ENCODE data around the gene NAV2.

Gene NAV2

DNA sequence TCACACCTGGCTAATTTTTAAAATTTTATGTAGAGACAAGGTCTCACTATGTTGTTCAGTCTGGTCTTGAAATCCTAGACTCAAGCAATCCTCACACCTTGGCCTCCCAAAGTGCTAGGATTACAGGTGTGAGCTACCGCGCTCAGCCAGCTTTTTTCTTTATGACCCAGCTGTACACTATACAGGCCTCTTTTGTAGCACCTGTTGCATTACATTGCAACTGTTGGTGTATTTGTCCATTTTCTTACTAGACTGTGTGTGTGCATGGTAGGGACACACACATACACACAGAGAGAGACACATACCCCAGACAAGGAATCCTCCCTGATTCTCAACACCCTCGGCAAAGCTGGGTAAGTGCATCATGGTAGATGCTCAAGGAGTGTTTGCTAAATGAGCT lies 61.7 kb downstream of the NAV2 start:
- in situ Hi-C loops (cut with MboI; ENCODE audit: low sequenced_read_pairs): no loop called here

DNA sequence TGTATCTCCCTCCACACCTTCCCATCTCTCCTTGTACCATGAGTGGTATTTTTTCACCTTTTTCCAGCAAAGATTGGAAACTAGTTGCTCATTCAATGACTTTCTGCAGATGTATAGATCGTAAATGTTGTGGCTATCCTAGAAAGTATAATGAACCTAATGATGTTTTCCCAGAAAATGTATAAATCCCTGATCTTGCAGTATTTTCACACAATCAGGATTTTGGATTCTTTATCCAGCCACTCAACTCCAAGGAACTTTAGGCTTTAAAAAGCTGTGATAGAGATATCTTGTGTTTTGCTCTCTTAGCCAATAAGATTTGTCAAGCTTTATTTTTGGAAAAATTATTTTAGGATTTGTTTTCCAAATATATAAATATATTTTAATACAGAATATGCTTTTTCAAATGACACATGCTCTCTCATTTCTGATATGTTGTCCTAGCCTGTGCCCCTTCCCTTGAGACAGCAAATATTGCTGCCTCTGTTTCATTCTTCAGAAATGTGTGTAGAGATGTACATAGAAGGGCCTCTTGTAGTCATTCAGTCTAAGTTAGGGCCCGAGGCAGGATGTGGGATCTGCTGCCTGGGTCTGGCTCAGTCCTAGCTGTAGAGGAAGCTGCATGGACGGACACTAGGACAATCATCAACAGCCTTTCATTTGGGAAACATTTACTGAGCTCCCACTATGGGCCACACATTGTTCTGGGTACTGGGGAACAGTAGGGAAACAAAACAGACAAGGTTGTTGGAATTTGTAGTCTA lies 62.4 kb downstream of the NAV2 start:
- in situ Hi-C loops (cut with MboI; ENCODE audit: low sequenced_read_pairs): no loop called here

DNA sequence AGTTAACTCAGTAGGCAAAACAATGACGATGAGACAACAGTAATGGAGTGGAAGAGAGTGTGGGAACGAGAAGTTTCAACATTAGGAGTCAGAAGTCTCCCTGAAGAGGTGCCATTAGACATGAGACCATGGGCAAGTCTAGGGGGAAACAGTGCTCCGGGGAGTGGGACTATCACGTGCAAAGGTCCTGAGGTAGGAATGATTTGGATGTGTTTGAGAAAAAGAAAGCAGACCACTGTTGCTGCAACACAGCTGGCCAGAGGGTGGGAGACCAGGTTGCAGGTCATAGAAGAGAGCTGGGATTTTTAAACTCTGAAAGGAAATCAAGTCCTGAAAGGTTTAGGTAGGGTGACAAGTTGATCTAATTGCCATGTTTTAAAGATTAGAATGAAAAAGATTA lies 63.0 kb downstream of the NAV2 start:
- in situ Hi-C loops (cut with MboI; ENCODE audit: low sequenced_read_pairs): no loop called here

DNA sequence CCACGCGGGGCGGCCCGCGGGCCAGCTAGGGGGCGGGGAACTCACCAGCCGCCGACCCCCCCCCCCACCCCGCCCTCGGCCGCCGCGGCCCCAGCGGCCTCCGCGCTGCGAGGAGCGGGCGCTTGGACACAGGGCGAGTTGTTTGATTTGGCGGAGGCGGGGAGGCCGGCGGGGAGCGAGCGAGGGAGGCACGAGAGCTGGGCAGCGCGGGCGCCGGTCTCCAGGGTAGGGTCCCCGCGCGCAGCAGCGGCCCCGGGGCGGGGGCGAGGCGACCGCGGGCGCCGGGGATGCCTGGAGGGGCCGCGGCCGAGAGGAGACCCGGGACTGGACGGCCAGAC lies 64.4 kb downstream of the NAV2 start:
- in situ Hi-C loops (cut with MboI; ENCODE audit: low sequenced_read_pairs): no loop called here

DNA sequence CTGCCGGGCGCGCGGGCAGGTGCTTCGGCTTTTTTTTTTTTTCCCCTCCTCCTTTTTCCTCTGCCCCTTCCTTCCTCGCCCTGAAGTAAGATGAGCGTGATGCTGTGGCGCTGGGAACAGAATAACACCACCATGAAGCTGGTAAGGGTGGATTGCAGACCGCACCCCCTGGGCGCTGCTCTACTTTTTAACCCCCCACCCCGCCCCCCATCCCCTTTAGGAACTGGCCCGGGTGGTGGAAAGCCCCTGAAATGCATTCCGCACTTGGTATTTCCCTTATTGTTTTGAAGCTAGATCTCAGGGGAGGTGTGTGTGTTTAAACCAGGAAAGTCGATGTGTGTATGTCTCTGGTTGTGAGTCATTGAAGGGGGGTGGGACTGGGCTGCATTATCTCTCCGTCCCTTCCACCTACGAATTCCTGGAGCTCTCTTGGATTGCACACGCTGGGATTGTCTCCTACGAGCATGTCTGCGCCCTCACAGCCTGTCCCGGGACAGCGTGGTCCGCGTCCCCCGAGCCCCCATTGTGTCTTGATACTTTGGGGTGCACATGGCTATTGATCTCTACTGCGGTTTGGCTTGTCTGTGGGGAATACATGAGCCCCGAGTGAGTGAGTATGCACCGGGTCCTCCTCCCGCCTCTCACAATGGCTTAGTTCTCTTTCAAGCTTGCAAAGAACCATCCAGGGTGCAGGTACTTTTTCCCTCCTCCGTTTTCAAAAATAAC lies 64.9 kb downstream of the NAV2 start:
- in situ Hi-C loops (cut with MboI; ENCODE audit: low sequenced_read_pairs): no loop called here

DNA sequence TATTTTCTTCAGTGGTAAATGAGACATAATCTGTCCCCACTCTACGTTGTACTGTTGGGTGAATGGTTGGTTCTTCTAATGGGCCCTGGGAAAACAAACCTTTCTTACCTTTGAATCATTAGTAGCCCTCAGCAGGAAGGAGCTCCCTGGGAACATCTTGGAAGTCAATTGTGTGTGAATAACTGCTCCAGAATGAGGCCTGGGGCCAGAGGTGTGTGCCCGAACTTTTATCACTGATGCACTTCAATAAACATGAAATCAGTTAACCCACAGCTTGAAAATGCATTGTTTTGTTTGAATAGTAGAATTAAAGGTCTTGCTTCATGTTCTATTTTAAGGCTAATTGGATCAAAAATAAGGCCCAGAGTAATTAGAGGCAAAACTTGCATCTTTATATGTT lies 67.1 kb downstream of the NAV2 start:
- in situ Hi-C loops (cut with MboI; ENCODE audit: low sequenced_read_pairs): no loop called here

DNA sequence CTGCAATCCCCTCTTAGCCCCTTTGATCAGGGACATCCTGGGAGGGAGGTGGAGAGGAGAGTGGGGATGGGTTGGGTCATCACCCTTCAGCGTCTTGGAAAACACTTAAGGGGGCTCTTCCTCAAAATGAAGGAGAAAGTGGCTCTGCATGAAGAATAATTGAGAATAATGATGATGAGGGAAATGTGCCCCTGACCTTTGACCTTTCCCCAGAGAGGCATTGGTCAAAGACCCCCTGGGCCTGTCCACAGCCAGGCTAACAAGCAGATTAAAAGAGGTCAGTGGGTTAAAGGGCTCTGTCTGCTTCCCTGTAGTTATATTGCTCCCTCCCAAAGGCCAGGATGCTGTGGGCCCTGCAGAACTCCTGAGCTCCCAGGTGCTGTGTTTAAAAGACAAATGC lies 68.7 kb downstream of the NAV2 start:
- in situ Hi-C loops (cut with MboI; ENCODE audit: low sequenced_read_pairs): no loop called here

DNA sequence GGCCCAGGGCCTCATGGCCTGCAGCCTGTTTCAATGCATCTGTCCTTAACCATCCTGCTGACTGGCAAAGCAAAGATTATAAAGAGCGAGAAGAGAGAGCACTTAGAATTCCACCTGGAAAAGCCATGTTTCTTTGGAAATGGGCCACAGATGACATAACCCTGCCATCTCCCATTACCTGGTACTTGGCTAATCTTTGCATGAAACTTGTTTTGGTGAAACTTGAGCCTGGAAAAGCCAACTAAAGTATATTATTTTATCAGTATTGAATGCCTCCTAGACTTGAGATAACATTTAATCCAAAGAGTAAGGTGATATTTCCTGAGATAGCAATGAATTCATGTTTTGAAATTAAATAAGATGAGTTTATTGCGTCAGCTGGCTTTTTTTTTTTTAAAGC lies 72.6 kb downstream of the NAV2 start:
- in situ Hi-C loops (cut with MboI; ENCODE audit: low sequenced_read_pairs): no loop called here

DNA sequence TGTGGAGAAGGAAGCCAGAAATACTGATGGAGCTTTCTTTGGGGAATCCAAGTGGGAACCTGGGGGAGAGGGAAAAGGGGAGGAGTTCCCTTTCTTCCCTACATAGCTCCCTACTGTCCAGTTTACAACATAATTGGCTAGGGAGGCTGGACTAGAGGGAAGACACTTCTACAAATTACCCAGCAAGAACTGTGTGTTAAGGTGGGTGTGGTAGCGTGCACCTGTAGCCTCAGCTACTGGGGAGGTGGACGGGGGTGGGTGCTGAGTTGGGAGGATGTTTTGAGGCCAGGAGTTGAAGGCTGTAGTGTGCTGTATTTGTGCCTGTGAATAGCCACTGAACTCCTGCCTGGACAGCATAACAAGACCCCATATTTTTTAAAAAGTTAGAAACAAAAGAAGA lies 74.0 kb downstream of the NAV2 start:
- in situ Hi-C loops (cut with MboI; ENCODE audit: low sequenced_read_pairs): no loop called here

DNA sequence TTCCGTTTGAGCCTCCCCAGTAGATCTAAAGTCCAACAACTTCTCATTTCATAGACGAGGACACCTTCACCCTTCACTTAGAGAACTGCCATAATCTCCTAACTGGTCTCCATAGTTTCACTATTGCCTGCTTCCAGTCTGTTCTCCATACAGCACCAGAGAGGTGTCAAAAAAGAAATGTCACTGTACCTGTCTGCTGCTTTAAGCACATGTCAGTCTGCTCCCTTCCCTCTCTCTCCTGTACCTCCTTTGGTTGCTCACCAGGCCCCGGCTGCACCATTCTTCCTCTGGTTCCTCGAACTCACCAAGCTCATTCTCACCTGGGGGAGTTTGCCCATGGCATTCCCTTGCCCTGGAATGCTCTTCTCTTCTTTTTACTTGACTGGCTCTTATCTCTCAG lies 75.8 kb downstream of the NAV2 start:
- in situ Hi-C loops (cut with MboI; ENCODE audit: low sequenced_read_pairs): no loop called here

DNA sequence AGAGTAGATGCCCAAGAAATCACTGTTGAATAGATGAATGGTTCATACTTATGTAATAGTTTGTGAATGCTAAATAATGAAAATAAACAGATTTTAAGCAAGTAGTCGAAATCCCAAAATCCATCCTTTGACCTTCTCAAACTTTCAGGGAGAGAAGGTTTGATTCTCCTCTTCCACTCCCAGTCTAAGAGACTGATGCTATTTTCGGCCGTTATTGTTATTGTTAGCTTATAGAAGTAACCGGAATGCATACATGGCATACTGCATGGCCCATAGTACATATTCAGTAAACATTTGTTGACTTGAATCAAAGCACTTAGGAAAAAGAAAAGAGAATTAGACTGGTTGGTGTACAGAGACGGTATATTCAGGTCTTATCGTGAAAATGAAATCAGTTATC lies 76.6 kb downstream of the NAV2 start:
- in situ Hi-C loops (cut with MboI; ENCODE audit: low sequenced_read_pairs): no loop called here

DNA sequence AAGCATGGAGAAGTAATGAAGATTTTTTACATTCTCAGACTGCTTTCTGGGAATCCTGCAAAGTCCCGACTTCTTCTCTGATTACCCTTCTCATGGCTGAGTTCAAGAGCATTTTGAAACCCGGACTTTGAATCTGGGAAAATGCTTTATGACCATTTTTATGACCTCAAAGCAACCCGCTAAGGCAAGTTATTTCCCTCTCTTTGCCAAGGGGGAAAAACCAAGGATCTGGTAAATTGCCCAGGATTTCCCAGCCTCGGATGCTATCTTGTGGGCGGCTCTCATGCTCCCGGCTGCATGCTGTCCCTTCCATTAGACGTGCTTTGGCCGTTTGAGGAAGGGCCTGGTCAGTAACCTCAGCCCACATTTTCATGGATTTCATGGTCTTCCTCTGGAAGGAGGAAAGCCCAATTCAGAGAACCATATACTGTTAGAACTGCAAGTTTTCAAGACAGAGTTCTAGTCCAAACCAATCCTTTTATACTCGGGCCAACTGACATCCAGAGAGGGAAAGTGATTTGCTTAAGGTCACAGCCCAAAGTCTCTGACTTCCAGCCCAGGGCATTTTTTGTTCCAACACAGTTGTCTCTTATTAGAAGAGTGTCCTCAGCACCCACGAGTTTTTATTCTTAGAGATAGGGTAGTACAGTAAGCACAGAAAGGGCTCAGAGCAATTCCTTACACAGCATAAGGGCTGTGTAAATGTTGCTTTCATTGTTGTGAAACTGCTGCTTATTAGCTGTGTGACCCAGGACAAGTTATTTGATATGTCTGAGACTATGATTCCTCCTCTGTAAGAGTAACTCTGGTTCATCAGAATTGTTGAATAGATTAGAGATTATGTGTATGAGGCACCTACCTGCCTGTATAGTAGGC lies 77.4 kb downstream of the NAV2 start:
- in situ Hi-C loops (cut with MboI; ENCODE audit: low sequenced_read_pairs): no loop called here

DNA sequence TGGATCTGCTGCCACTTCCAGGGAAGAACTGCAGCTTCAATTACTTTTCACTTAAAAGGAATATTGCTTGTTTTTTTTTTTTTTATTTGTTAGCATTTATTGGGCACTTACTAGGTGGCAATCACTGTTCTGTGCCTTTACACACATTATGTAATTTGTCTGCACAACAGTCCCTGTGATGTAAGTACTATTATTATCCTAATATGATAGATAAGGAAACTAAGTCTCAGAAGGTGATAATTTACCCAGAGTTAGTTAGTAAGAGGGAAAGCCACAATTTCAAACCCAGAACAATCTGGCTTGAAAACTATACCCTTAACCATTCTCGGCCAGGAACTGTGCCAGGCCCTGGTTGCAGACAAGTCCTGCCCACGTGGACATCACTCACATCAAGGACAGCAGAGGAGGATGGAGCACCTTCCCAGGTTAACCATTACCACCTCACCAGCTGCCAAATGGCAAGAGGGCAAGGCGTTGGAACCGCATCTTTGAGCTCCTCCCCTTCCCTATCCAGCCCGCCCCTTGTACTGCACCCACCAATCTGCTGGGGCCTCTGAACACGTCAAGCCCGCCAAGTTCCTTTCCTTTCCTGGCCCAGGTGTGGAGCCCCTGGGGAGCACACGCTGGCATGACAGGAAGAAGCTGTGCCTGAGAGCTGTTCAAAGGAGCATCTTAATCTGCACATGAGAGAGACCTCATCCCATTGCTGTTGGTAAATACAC lies 78.4 kb downstream of the NAV2 start:
- in situ Hi-C loops (cut with MboI; ENCODE audit: low sequenced_read_pairs): no loop called here

DNA sequence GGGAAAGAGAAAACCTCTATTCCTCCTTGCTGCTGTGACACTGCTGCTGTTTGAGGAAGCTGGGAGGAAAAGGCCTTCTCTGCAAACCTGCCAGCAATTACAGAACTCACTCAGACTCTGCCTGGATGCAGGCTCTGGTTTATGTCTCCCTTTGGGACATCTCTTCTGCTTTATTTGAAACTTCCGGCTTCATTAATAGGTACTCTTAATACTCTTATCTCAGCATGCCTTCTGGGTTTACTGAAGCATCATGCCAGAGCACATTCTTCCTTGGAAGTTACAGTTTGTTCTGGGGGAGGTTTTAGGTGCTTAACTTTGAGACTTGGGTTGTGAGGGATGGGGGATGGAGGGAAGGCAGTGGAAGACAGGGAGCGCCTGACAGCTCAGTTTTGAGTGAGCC lies 79.9 kb downstream of the NAV2 start:
- in situ Hi-C loops (cut with MboI; ENCODE audit: low sequenced_read_pairs): no loop called here

DNA sequence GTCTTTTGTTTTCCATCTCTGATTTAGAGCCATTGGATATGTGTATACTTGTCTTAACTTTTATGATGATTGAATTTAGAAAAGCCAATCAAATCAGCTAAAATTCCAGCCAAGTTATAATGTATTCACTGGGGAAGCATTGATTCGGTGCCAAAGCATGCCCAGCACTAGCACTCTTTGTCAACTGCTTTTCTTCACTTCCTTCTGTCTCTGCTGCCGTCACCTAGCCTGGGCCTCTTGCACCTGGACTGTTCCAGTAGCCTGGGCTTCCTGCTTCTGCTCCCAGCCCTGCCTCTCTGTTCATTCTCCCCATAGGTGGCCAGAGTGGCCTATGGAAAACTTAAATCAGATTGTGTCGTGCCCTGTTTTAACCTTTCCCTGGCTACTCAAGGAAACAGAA lies 80.7 kb downstream of the NAV2 start:
- in situ Hi-C loops (cut with MboI; ENCODE audit: low sequenced_read_pairs): no loop called here

DNA sequence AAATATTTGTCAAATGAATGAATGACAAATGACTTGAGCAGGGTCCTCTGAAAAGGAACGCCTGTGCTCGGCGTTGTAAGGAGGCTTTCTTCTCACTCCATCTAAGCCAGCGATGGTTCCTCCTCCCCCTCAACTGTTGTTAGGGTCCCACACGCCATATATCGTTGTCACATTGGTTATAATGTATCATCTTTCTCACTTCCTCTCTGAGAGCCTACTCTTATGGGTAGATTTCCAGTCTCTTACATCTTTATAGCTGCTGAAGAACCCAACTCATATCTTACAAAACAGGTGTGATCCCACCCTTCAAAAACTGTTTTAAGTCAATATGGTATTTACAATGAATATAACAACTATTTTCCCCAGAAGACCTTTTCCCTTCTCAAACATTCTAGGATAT lies 81.5 kb downstream of the NAV2 start:
- in situ Hi-C loops (cut with MboI; ENCODE audit: low sequenced_read_pairs): no loop called here

DNA sequence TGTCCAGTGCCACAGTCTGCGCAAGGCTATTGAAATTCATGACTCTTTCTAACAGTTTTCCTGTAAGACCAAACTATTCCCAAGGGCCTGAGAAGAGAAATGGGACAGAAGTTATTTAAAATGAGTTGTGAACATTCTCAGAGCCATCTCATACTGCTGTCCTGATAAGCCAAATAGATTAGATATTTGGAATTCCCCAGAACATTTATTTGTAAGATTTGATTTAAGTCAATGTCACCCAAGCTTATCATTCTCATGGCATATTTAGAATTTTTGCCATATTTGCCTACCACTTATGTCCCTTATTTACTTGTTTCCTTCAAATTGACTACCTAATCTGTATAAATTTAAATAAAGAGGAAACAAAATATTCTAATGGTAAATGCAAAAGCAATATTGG lies 82.4 kb downstream of the NAV2 start:
- in situ Hi-C loops (cut with MboI; ENCODE audit: low sequenced_read_pairs): no loop called here

DNA sequence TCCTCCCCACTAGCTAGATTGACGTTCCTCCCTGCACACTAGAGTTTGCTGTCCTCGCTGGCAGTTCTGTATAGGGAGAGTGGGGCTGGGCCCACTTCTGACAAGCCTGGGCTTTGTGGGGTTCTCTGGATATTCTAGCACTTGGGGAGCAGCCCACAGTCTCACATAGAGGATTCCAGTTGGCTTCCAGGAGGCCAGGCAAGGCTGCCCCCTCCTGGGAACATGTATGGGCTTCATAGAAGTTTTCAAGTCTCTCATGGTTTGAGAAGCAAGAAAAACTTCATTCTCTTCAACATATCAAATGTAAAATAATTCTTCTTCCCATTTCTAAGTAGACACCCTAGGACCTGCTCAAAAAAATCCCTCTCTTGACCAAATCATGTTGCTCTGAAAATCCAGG lies 87.5 kb downstream of the NAV2 start:
- in situ Hi-C loops (cut with MboI; ENCODE audit: low sequenced_read_pairs): no loop called here

DNA sequence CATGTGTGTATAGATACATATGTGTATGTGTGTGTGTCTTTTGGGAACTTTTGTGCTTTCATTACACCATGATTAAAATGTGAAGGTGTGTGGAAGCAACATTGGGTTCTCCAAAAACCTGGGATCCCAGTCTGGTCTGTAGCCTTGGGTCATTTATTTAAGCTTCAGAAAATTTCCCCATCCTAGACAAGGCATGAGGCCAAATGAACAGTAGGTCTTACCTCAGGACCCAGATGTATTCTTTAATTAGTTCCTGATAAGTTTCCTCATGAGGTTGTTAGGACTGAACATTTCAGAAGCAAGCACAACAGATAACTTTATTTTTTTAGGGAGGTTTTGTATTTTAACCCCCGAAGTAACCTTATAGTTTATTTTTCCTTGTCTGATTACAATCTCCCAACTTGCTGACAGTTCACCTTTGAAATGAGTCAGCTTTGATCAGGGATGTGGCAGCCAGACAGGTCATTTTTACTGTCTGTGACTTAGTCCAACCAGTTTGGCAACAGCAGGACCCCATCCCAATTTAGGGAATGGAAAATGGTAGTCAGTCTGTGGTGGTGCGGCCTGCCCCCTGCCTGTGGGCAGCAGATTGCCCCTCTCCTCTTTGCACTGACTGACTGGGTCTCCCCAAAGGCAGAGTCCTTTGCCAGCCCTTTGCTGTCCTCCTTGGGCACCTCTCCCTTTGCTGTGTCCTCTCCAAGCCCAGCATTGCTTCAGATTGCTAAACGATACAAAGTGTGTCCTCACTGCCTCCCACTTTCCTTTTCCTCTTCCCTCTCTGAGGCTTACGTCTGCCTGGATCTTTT lies 88.3 kb downstream of the NAV2 start:
- in situ Hi-C loops (cut with MboI; ENCODE audit: low sequenced_read_pairs): no loop called here

DNA sequence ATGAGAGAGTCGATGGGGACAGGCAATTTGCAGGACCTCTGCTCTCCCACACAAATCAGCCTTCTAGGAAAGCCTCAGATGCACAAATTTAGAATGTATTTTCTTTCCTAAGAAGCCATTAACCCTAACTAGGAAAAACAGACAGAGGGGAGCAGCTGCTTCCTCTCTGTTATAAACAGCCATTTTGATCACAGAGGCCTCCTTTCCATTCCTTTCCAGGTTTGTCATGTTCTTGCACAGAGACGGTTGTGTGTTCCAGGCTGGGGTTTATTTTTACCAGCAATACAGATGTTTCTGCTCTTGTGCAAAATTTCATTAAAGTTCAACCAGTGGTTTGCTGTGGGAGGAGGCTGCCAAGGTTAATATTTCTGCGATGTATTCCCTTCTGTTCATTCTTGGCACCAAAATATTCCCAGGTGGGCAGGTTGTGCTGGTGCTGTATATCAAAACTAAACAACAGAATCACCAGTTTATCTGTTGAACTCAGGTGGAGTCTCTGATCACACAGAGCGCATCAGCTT lies 90.2 kb downstream of the NAV2 start:
- in situ Hi-C loops (cut with MboI; ENCODE audit: low sequenced_read_pairs): no loop called here
